Cardiac fibroblast (primary cell): ENCODE results near the gene MROH7.

Source experiments
- DNase-seq, 2 donors: peaks; one replicate each; pipeline versions ENCODE4 v3.0.0 to v3.0.0-alpha.2; 2010; ENCODE audit warnings: low read depth in 2 of 2
- H3K4me3 ChIP-seq, 2 donors: replicated peaks in 1 of 2; 1 replicate in 1 of 2; 2 replicates in 1 of 2; pipeline ENCODE4 v1.5.1; 2011; ENCODE audit warnings: low read depth in 2 of 2, low read length in 2 of 2, mild to moderate bottlenecking in 2 of 2, moderate library complexity in 1 of 2
- CTCF ChIP-seq: IDR thresholded peaks from one replicate; pipeline ENCODE4 v1.5.1; 2011; ENCODE audit warnings: low read depth, mild to moderate bottlenecking, low read length, inconsistent platforms

Gene MROH7

GRCh38 chr1:54745274-54745673 lies 103.7 kb downstream of the MROH7 start:
- no peak overlapping the region for H3K4me3 ChIP-seq
- DNase-seq, result no peak
- TF ChIP-seq CTCF, result no peak

GRCh38 chr1:54745864-54746263 lies 104.3 kb downstream of the MROH7 start:
- DNase-seq, result no peak
- TF ChIP-seq CTCF, result no peak
- no peak overlapping the region for H3K4me3 ChIP-seq

- no peak overlapping the region for H3K4me3 ChIP-seq
- no peak for DNase-seq
- no peak for TF ChIP-seq CTCF
These were observed 106.7 kb downstream of the MROH7 start for GRCh38 chr1:54748094-54748835.

GRCh38 chr1:54750596-54750995 lies 109.0 kb downstream of the MROH7 start:
- no peak for DNase-seq
- no peak for TF ChIP-seq CTCF
- no peak overlapping the region for H3K4me3 ChIP-seq

DNA sequence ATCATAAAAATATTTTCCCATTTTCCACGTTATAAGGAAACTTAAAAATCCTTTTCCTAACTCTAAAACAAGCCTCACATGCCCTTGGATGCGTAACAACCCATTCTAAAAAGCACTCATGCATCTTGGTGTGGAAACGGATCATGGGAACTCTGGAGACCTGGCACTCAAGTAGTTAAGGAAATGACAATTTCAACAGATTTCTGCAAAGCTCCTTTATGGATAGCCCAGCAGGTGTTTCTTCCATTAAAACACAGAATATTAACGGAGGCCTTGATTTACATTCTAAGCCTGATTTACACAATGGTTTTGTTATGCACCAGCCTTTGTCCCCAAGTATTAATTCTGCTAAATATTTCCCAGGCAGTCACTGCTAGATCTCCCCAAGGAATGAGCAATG lies 109.8 kb downstream of the MROH7 start:
- DNase-seq, result no peak

DNA sequence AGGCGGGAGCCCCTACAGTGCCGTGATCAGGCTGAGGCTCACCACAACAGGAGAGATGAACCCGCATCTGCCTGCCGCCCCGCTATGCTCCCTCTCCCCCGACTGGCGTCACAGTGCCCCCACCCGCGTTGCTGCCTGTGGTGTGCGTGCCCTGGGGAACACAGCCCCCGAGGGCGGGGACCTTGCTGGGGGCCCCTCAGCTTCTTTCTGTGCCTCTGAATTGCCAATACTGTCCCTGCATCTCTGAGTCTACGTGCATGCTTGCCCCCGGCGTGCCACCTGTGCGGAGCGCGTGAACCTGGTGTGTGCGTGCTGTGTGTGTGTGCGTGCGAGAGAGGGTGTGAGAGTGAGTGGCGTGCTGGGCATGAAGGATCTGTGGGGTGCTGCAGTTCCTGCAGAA lies 112.5 kb downstream of the MROH7 start:
- no peak for DNase-seq
- no peak for TF ChIP-seq CTCF
- no peak overlapping the region for H3K4me3 ChIP-seq

More for the DNA sequence above, 109.8 kb downstream of the MROH7 start:
- no peak overlapping the region for H3K4me3 ChIP-seq
- TF ChIP-seq CTCF, result no peak
